ENCODE measurements around the gene HDLBP. TPM values are rescaled to one million over a fixed set of nuclear protein-coding genes. Genes with fewer than 3 reads are reported as not detected.

The HDLBP gene
- total RNA-seq, 1 donor from 2014 or later, result 805 TPM

DNA sequence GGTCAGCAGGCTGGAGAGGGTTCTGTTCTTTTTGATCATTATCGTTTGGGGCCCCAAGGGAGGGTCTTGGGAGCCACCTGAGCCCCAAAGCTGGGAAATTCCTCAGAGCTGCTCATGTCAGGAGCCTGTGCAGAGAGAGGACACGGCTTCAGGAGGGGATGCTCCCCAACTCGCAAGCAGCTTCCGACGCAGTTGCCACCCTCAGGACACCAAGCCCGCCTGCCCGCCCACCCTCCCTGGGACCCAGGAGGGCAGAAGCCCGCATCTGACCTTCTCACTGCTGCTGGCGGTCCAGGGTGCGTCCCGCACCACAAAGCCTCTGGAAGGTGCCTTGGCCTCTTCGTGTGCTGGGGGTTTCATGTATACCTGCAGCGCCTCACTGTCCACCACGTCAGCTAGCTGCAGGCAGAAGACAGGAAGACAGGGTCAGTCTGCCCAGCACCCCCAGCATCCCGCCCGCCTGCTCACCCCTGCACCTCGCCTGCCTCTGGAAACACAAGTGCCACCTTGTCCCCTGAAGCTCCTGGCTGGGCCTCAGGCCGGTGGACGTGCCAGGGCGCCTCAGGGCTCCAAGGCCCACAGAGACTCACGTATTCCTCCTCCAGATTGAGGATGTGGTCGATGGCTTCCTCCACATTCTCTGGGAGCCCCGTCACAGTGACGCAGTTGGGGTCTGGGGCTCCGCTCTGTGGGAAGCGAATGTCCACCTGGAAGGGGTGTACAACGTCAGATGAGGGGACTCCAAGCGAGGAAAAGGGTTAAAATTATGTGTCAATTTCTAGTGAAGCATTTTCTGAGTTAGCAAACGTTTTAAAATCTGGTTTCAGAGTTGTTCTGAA, 85.7 kb downstream of the HDLBP start:
- Histone ChIP-seq H3K27me3 (ENCODE audit: control insufficient read depth, insufficient read depth, low read length) (no peaks in the 10 kb centered on the region), H3K36me3 (ENCODE audit: control insufficient read depth, insufficient read depth, low read length) (peaks cover 52% of the 10 kb centered on the region), H3K4me3 (ENCODE audit: low read depth, low read length) (no peak overlapping the region)
- FAIRE-seq (no peak), DNase-seq (ENCODE audit: low read depth) (no peak)
- TF ChIP-seq, protein P1, sequence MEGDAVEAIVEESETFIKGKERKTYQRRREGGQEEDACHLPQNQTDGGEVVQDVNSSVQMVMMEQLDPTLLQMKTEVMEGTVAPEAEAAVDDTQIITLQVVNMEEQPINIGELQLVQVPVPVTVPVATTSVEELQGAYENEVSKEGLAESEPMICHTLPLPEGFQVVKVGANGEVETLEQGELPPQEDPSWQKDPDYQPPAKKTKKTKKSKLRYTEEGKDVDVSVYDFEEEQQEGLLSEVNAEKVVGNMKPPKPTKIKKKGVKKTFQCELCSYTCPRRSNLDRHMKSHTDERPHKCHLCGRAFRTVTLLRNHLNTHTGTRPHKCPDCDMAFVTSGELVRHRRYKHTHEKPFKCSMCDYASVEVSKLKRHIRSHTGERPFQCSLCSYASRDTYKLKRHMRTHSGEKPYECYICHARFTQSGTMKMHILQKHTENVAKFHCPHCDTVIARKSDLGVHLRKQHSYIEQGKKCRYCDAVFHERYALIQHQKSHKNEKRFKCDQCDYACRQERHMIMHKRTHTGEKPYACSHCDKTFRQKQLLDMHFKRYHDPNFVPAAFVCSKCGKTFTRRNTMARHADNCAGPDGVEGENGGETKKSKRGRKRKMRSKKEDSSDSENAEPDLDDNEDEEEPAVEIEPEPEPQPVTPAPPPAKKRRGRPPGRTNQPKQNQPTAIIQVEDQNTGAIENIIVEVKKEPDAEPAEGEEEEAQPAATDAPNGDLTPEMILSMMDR (IDR thresholded peaks at IDR 0.05; ENCODE audit: insufficient read depth, low read length, severe bottlenecking), result no peak

DNA sequence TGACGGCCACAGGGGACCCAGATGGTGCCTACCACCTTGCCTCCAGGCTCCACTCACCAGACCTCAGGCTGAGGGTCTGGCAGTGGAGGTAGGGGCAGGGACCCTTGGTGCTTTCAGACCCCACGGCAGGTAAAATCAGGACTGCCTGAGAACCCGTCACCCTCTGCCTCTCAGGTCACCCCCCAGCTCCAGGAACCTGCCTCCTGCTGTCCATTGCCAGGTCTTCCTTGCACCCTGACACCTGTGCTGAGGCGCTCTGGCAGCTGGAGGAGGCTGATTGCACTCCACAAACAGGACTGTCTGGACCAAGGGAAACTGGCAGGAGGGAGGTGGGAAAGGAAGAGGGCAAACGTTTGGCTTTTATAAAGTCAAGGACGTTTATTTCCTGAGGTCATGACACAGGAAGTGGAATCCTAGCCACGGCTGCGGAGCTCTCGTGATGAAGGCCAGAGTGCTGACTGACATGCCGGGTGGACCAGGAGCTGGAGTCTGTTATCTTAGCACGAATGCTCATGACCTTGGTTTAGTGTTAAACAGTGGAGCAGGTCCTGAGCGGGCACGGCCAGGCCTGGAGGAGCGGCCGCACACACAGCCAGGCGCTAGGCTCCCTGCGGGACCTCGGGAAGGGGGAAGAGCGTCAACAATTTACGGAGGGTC, 86.5 kb downstream of the HDLBP start:
- no peaks in the 10 kb centered on the region for H3K27me3 ChIP-seq (ENCODE audit: control insufficient read depth, insufficient read depth, low read length)
- FAIRE-seq (no peak), DNase-seq (ENCODE audit: low read depth) (no peak)
- H3K4me3 ChIP-seq (ENCODE audit: low read depth, low read length), result no peak overlapping the region
- peaks cover 47% of the 10 kb centered on the region for H3K36me3 ChIP-seq (ENCODE audit: control insufficient read depth, insufficient read depth, low read length)
- TF ChIP-seq, protein P1 (IDR thresholded peaks at IDR 0.05; ENCODE audit: insufficient read depth, low read length, severe bottlenecking), result no peak

DNA sequence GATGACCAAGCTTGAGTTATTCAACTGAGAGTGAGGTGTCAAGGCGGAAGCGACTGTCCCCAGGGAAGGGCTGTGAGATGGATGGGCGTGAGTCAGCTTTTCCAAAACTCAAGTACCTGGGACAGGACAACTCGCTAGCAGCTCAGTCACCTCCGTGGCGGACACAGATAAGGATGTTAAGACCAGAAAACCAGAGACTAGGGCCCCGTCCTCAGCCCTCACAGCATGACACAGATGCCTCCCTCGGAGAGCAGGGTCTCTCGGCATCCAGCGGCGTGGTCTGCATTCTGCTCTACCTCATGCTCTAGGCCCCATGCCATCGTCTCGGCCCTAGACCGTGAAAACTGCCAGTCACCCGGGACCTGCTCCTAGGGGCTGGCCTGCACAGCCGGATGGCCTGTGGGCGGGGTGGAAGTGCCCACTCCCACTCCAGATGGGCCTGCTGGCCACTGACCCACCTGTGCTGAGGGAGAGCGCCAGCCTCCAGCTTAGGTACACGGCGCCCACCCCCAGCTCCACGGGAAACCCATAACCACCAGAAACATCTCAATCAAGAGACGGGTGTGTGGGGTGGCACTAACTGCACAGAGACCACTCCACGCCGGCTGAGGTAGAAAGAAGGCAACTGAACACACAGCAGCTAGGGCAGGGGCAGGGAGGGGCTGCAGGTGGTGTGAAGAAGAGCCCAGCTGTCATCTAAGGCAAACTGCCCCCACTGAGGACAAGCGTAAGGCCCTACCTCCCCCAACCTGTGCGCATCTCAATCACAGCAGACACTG, 87.2 kb downstream of the HDLBP start:
- Histone ChIP-seq H3K36me3 (ENCODE audit: control insufficient read depth, insufficient read depth, low read length) (peaks cover 40% of the 10 kb centered on the region), H3K27me3 (ENCODE audit: control insufficient read depth, insufficient read depth, low read length) (no peaks in the 10 kb centered on the region), H3K4me3 (ENCODE audit: low read depth, low read length) (no peak overlapping the region)
- DNase-seq (ENCODE audit: low read depth) (no peak), FAIRE-seq (no peak)
- TF ChIP-seq, protein P1 (IDR thresholded peaks at IDR 0.05; ENCODE audit: insufficient read depth, low read length, severe bottlenecking), result no peak

DNA sequence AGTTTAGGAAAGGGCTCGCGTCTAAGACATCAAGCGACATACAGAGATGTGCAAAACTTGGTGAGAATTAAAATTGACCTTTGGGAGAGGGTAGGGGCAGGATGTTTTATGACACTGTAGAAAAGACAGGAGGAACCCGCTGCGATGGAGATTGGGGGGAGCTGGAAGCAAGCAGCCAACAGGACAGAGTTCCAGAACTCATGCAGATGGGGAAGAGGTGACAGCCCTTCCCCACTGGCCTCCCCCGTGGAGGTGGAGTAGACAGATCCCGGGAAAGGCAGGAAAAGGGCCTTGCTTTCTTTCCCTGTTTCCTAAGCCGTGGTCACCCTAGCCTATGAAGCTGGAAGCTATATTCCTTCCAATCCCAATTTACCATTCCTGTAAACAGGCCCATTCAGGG, 87.9 kb downstream of the HDLBP start:
- H3K27me3 ChIP-seq (ENCODE audit: control insufficient read depth, insufficient read depth, low read length), result no peaks in the 10 kb centered on the region
- TF ChIP-seq, protein P1 (IDR thresholded peaks at IDR 0.05; ENCODE audit: insufficient read depth, low read length, severe bottlenecking), result no peak
- FAIRE-seq (no peak), DNase-seq (ENCODE audit: low read depth) (no peak)
- peaks cover 36% of the 10 kb centered on the region for H3K36me3 ChIP-seq (ENCODE audit: control insufficient read depth, insufficient read depth, low read length)
- no peak overlapping the region for H3K4me3 ChIP-seq (ENCODE audit: low read depth, low read length)

DNA sequence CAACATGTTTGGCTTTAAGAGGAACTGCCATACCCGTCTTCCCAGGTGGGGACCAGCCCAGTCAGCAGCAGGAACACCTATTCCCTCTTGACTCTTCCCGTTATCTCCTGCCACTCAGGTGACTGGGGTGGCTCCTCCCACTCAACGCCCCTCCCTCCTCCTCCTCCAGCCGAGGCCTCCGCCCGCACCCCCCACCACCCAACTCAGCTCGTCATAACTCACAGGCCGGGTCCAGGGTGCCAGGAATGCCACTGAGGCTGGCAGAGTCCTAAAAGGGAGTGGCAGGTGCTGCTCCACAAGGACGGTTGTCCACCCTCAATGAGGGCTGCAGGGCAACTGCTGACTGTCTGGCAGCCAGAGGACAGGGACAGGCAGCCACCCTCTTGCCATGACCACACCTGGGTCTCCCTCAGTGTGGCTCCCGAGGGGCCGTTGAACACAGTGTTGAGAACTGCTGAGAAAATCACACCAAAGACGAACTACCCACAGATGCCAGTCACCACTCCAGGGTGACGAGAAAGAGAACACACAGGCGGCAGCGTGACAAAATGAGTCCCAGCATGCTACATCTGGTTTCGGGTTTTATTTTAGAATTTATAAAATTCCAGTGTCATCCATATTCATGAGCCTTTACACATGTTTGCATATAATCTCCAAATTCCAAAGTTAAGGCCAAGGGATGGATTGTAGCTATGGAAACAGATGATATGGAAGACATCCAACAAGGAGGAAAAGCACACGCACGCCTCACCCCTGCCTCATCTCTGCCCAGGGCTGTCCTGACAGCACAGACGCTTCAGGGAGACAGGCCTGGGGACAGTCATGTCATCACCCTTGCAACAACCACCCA, 88.5 kb downstream of the HDLBP start:
- DNase-seq (ENCODE audit: low read depth) (no peak), FAIRE-seq (no peak)
- Histone ChIP-seq H3K4me3 (ENCODE audit: low read depth, low read length) (no peak overlapping the region), H3K27me3 (ENCODE audit: control insufficient read depth, insufficient read depth, low read length) (no peaks in the 10 kb centered on the region), H3K36me3 (ENCODE audit: control insufficient read depth, insufficient read depth, low read length) (peaks cover 34% of the 10 kb centered on the region)
- TF ChIP-seq, protein P1 (IDR thresholded peaks at IDR 0.05; ENCODE audit: insufficient read depth, low read length, severe bottlenecking), result no peak

Measured in bronchial epithelial cell (primary cell).